NCI-H1417 treated with DMSO at 0.1 percent for 48 hours (cell line): Measurements from ENCODE around the gene GRAMD2A.
A peak's percentile ranks its signal among the peaks of the same experiment; 100 is the strongest.

ENCODE experiments used
- DNase-seq: peaks from one replicate; lab custom pipeline; 2025; lab: John Stamatoyannopoulos, UW

Gene GRAMD2A

DNA sequence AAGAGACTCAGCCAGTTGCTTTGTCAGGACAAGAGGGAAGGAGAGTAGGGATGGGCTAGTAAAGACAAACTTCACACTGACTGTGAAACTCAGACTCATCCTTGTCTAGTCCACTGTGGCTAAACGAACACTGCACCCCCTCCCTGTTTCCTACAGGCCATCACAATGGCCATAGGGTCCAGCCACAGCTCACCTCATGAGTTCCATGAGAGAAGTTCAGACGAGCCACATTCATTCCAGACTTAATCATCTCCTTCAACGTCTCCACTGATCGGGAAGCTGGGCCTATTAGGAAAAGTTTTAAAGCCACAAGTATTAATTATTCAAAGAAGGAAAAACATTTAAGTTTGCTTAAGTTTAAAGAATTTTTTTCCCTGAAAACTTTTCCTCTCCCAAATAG lies 19.6 kb upstream of the GRAMD2A start:
- DNase-seq = no peak

DNA sequence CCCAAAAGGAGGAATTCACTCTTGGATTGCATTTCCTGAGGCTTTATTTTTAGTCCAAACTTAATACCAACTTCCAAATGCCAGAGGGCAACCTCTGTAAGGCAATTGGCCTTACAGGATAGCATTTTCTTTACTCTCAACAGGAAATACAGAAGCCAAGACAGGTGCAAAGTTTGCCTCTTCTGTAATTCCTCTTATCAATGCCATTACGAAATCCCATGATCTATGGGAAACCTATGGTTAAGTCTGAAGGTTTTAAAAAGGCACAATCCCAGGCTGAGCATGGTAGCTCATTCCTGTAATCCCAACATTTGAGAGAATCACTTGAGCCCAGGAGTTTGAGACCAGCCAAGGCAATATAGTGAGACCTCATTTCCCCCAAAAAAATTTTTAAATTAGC lies 18.5 kb upstream of the GRAMD2A start:
- DNase-seq = no peak

DNA sequence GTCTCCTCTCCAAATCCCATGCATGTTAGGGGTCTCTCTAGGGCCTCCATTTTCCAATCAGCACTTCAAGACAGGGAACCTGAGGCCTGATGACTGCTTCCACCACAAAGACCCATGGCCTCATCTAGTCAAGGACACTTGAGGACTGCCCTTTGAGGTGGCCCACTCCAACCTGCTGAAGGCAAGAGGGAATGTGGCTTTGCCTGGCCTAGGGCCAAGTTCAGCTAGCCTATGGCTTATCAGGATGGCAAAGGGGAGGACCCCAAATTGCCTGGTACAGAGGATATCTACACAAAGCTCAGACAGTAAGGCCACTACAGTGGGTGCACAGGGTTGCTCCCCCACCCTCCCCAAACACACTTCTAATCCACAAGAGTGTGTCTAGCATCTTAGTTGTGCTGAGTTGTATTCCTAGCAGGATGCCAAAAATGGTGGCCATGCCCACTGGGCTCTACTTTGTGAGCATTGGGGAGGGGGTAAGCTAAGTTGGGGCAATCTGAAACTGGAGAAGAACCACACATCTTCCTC lies 10.0 kb upstream of the GRAMD2A start:
- no peak for DNase-seq

DNA sequence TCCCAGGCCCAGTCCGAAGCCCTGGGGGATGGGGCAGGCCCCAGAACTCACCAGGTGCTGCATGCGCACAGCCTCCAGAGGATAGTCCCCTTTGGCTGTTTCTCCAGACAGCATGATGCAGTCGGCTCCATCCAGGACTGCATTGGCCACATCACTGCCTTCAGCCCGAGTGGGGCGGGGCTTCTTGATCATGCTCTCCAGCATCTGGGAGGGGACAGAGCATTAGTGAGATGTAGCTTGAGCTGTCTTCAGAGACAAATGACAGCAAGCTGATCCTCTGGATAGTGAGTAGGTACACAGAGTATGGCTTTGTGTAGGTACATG lies 9.1 kb upstream of the GRAMD2A start:
- DNase-seq = no peak

DNA sequence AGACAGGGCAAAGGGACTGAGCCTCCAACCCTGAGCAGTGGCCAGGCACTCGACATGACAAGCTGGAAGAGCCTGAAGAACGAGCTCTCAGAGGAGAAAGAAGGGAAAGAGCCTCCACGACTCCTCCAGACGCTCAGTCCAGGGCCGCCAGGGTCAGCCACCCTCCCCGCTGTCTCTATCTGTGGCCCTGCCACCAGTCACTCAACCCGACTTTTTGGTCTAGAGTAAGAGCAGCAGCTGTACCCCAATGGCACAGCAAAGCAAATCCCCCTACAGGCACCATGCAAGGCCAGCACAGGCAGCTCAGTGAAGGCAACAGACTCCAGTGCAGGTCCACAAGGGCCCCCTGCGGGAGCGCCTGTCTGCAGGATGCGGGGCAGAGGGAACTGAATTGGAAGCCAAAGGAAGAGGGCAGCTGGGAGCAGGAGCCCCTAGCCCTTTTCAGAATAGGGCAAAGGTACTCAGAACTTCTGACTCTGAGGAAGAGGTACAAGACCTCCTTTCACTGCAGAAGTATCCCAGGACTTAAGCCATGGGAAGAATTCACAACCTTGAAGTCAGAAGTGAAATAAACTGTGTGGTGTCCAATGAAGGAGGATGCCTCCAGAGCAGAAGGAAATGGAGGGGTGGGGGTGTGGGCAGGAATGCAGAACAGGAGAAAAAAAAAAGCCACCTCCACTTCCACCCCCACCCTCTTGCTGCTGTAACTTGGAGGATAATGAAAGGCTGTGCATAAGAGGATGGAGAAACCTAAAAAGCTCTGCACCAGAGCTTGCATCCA lies 8.5 kb upstream of the GRAMD2A start:
- no peak for DNase-seq

DNA sequence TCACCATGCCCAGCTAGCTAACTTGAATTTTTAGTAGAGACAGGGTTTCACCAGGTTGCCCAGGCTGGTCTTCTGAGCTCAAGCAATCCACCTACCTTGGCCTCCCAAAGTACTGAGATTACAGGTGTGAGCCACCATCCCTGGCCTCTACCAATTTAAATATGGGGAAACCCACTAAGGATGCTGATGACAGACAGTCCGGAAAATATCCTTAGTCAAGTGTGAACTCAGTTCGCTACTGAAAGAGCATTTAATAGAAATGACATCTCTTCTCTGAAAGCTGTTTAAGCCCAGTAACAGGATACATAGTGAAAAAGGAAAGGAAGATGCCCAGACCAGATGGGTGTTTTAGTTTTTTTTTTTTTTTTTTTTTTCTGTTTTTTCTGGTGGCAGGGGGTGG lies 7.7 kb upstream of the GRAMD2A start:
- DNase-seq = no peak

DNA sequence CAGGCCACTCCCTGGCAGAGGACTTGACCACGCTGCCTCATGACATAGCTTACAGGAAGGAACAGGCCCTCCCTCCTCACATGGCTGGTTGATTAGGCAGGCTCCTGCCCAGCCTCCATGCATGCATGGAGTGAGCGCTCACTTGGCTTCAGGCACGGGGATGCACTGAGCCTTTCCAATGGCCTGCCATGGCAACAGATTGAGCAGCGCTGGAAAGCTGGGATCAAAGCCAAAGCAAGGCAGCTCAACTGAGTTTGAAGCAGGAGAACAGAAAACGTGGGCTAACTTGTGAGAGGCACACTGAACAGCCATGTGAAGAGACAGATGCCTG lies 5.9 kb upstream of the GRAMD2A start:
- no peak for DNase-seq

DNA sequence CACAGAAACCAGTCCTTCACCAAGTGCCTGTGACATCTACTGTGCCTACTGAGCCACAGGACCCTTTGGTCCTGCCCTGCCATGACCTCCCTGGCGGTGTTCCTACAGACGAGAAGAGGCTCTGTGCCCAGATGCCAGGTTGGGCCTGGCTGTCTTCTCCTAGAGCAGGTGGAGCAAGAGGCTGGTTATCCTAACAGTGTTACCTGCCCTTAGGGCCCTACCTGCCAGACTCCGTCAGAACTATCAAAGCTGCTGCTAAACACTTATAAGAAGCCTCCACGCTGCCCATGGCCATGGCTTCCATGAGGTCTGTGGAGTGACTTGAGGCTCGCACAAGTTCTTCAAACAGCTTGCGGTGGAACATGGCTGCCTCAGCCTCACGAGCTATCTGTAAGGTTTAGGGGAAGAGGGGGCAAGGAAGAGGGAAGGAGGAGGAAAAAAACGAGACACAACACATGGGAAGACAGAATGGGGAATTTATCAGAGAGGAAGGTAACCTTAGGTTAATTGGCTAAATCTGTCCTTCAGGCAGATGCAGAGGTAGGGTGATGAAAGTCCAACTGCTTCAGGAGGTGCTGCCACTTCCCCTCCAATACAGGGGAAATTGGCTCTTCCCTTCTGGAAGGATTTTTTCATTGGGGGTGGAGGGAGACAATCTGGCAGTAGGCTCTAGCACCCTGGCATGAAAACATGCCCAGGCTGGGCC lies 5.4 kb upstream of the GRAMD2A start:
- no peak for DNase-seq

DNA sequence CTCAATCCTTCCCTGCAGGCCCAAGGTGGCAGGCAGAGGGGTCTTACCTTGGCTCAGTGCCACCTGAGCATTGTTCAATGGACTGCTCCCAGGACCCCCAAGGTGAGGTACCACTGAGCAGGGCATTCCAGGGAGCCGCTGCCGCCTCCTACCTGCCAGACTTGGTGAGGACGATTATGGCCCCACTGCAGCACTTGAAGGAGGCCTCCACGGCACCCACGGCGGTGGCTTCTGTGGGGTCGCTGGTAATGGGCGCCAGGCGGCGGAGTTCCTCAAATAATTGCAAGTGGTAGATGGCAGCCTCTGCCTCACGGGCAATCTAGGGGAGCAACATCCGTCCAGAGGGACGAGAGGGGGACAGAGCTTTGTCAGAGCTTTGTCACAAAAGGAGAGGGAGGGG lies 4.7 kb upstream of the GRAMD2A start:
- no peak for DNase-seq

DNA sequence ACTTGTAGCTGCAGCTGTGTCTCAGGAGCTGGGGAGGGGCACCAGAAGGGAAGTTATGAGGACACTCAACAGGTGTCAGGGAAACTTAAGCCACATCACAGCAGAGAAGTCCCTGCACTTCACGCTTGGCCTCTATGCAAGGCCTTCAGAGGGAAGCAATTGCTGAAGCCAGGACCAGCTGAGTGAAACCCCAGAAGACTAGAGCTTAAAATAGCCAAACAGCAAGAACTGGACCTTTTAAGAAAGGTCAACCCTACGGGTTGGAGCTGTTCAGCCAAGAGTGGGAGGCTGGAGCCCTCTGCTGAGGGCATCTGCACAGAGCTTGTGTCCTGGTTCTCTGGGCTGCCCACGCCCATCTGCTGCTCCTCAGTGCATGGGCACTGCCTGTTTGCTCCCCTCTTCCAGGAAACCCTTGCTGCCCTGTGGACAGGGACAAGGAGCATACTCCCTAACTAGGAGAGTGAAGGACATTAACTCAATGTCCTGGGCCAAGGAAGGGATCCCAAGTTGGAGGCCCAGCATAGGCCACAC lies 3.9 kb upstream of the GRAMD2A start:
- DNase-seq = no peak

DNA sequence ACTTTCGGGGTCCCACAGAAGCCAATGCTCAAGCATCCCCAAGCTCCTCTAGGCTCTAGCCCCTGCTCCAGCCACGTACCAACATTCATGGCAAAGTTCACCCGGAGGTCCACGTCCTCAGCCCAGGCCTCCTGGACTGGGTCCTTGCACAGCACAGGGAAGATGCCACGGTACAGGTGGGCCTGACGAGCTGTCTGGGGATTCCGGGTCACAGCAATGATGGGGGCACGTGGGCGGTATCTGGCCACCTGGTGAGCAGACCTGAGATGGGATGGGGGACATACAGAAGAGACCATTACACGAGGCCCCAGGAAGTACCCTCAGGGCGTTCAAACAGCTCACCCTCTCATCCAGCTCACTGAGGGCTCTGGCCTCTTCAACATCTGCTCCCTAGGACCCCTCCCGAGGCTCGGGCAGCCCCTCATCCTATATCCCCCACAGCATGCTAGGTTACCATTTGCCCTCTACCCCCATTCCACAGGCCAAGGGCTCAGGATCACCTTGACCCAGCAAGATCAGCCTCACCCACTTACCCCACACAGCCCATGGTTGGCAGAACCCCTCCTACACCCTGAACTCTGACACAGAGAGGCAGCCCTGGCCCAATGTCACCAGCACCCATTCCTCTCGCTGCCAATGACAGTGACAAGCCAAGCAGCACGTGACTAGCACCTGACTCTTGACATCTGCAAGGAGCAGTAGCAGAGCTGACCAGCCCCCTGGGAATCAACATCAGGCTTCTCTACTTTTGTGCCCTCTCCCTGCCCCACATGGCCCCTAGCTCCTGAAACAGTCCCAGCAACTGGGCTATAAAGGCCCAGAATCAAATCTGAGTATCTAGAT lies 3.0 kb upstream of the GRAMD2A start:
- DNase-seq = no peak

DNA sequence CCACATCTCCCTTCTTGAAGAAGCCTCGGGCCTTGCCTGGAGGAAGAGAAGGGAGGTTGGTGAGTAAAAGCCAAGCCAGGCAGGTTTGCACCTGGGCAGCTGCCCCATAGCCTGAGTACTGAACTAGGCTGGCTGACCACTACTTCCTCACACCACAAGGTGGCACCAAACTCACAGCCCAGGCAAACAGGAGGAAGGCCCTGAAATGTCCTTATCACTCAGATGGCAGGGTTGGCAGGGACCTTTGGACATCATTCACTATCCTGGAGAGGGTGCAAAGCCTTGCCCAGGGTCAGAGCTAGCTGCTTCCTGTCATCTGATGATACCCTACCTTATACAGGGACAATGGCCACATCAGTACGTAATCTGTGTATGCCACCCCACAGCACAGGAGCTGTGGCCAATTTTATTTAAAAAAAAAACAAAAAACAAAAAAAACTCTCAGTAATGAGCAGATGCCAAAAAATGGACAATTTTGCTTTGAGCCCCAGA lies 2.2 kb upstream of the GRAMD2A start:
- DNase-seq = no peak

DNA sequence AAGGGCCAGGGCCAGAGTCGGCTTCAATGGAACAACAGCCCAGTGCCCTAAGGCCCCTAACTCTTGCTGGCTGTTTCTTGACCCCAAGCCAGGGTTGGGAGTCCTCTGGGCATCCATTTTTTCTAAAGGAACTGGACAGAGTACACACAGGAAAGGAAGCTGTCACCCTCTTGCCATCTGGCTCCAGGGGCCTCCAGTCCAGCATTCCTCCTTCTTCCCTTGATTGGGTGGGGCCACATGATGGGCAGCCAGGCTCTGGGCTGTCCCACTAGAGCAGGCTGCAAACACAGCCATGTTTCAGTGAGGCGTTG lies 1.6 kb upstream of the GRAMD2A start:
- no peak for DNase-seq

DNA sequence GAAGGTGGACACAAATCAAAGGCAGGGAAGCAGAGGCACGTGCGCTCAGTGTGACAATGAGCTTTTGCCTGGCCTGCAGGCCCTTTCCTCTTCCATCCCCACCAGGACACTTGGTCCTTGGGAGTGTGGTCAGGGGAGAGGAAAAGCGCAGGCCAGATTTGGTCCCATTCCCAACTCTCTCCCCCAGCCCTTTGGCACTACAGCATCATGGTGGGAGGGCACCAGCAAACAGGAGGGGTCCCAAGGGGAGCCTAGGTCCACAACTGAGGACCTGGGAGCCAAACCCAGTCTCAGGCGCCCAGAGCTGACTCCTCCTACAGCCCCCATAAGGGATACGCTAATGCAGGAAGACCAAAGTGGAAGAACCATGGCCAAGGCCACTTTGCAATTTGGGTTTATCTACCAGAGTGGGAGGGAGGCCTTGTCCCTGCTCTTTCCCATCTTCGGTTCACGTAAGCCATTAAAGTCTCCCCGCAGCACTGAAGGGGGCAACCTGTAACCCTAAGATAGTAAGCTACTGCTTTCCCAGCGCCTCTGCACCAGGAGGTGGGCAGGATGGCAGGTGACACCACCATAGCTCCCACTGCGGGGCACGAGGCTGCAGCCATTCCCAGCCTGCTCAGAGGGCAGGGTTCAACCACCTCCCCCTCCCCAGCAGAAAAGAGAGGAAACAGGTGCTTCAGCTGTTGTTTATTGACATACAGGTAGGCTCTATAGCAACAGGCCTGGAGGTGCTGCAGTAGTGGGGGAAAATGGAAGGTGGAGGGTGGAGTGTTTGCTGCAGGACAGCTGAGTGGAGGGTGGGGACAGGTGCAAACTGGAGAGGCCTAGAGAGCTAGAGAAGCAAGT lies 993 bp upstream of the GRAMD2A start:
- DNase-seq = peak; percentile 75

DNA sequence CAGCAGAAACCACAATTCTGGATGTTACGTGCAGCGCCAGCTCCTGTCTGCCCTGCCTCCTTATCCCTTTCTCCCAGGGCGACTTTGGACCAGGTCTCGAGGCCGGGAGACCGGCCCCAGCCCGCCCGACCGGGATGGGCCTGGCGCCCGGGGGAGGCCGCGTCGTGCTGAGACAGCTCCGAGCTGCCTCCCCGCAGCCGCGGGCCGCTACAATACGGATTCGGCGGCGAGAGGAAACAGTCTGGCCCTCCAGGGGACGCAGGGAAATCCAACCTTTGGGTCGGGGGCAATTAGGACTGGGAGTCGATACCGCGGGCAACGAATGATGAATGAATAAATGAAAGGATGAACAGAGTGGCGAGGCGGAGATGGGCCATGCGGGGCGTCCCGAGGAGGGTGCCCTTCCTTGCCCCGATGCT lies 537 bp downstream of the GRAMD2A start:
- no peak for DNase-seq

DNA sequence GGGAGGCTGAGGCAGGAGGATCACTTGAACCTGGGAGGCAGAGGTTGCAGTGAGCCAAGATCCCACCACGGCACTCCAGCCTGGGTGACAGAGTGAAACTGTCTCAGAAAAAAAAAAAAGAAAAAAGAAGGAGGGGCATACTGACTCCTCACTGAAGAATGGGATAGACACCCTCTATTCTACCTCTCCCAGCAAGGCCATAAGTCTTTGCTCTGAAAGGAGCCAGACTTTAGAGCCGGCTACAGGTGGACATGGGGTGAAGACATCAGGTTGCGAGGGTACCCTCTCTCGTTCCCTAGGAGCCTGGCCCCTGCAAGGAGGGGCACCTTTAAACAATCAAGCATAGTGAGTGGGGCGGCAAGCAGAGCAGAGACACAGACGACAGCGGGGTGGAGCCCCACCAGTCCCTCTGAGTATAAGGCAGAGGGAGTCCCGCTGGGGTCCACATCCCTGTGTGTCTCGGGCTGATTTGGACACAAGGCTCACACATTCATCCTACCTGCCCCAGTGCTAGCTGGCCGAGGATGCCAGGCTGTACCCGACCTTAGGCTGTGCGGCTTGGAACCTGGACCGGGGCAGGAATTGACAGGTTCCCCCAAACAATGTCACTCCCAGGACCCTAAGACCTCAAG lies 1.1 kb downstream of the GRAMD2A start:
- no peak for DNase-seq

DNA sequence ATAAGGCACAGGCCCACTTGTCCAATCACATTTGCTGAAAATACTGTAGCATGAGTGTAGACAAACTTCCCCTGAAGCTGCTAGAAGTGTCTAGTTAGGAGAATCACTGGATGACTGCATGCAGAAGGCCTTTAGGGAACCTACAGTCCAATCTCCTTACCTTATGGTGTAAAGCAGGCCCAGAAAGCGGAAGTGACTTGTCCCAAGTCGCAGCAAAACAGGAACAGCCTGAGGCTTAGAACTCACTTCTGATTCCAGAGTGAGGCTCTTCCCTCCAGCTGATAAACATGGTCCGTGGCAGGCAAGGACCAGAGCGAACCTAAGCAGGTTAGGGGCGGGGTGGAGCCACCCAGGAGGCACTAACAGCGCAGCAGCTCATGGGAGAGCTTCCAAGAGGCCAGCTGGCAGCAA lies 2.5 kb downstream of the GRAMD2A start:
- DNase-seq = no peak

DNA sequence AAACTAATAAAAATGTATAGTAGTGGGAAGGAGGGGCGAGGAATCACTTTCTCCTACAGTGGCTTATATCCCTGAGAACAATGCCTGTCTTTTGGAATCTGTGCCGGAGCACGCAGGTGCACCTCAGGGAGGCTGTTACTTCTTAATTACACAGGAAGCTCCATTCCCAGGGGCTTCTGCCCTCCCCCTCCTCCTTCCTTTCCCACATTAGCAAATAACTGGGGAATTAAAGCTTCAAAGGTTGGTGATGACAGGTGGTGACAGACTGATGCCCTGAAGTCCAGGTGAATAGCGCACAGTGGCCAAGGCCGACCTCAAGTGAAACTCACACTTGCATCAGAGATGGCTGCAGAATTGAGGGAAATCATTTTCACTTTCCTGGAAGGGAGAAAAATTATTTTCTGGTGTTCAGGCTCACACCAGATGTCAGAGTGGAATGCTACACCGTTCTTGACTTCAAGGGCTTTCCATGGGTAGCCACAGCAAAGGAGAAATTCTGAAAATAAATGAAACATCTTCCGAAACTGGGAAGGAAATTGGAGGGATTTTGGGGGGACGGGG lies 3.7 kb downstream of the GRAMD2A start:
- peak; percentile 63 for DNase-seq

DNA sequence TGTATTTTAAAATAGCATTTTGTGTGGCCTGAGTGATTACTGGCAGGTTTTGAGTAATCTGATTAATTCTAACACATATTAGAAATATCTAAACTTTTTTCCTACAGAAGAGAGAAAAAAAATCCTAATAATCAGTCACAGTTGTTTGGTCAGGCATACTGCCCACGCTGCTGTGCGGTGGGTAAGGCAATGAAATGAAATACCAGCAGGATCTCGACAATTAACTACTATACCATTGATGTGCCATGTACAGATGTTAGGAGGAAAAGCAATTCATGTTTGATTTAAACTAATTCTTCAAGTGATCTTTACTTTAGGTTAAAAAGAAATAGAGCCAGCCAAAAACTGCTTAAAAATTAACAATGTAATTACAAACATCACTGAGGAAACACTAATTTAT lies 5.2 kb downstream of the GRAMD2A start:
- DNase-seq = no peak

DNA sequence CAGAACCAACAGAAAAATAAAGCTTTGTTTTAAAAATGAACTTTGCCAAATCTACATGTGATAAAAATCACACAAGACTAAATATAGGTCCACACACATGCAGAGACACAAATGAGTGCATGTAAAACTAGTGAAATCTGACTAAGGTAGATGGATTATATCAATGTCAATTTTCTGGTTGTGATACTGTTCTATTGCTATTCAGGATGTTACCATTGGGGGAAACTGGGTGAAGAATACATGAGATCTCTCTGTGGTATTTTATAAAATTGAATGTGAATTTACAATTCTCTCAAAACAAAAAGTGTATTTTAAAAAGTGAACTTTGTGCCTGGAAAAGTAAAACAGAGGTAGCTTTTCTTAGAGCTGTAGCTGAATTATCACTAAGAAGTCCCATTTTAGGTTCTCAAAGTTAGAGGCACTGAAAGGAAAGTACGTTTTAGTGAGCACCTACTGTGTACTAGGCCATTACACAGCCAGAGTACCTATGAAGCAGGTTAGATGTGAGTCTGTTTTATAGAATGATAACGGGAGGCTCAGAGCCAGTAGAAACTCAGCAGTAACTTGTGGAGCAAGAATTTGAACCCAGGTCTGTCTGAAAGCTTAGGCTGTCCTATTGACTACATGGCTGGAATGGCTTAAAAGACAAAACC lies 8.2 kb downstream of the GRAMD2A start:
- no peak for DNase-seq
